HepG2 (cell line): Measurements from ENCODE around the gene EPHB3. TPM values are rescaled to one million over a fixed set of nuclear protein-coding genes. Genes with fewer than 3 reads are reported as not detected.
A peak's percentile ranks its signal among the peaks of the same experiment; 100 is the strongest.

Experiments used
- HDAC1 ChIP-seq: sonication (generic); formaldehyde crosslinking; IDR thresholded peaks from 2 replicates; pipeline ENCODE4 v1.5.1; 2020; ENCODE audit warnings: mild to moderate bottlenecking, missing genetic modification reagents
- HMGXB3 ChIP-seq: sonication (generic); formaldehyde crosslinking; IDR thresholded peaks from 2 replicates; pipeline ENCODE4 v1.4.0; 2020; ENCODE audit warnings: missing genetic modification reagents, borderline replicate concordance
- KDM5A ChIP-seq: fragments of 200-600 bp; sonication (generic); IDR thresholded peaks from 2 replicates; pipeline ENCODE4 v1.7.0; 2018; ENCODE audit warnings: antibody characterized with exemption, mild to moderate bottlenecking, low read length, borderline replicate concordance
- MATR3 ChIP-seq: sonication (generic); formaldehyde crosslinking; IDR thresholded peaks from 2 replicates; pipeline ENCODE4 v1.4.0; 2020; ENCODE audit warnings: missing genetic modification reagents
- MBNL3 ChIP-seq: fragments of 250-450 bp; sonication (Bioruptor Pico); conservative IDR thresholded peaks from 2 replicates; pipeline ENCODE4 v1.8.0; 2022; ENCODE audit warnings: mild to moderate bottlenecking, inconsistent platforms
- MLXIP ChIP-seq: sonication (generic); formaldehyde crosslinking; IDR thresholded peaks from 2 replicates; pipeline ENCODE4 v1.9.0; 2021; ENCODE audit warnings: missing genetic modification reagents, borderline replicate concordance
- MTA1 ChIP-seq: sonication (generic); formaldehyde crosslinking; IDR thresholded peaks from 2 replicates; pipeline ENCODE4 v1.4.0; 2020; ENCODE audit warnings: missing genetic modification reagents, mild to moderate bottlenecking, borderline replicate concordance
- RBAK ChIP-seq: sonication (generic); formaldehyde crosslinking; IDR thresholded peaks from 2 replicates; pipeline ENCODE4 v1.5.1; 2020; ENCODE audit warnings: mild to moderate bottlenecking, missing genetic modification reagents
- SCMH1 ChIP-seq: sonication (generic); formaldehyde crosslinking; IDR thresholded peaks from 2 replicates; pipeline ENCODE4 v1.9.0; 2021; ENCODE audit warnings: missing genetic modification reagents, mild to moderate bottlenecking, borderline replicate concordance
- TSC22D2 ChIP-seq: sonication (generic); formaldehyde crosslinking; IDR thresholded peaks from 2 replicates; pipeline ENCODE4 v1.5.1; 2020; ENCODE audit warnings: missing genetic modification reagents, mild to moderate bottlenecking, borderline replicate concordance
- ZBTB14 ChIP-seq: sonication (generic); formaldehyde crosslinking; IDR thresholded peaks from 2 replicates; pipeline ENCODE4 v1.4.0; 2020; ENCODE audit warnings: missing genetic modification reagents
- ZFP82 ChIP-seq: sonication (generic); formaldehyde crosslinking; IDR thresholded peaks from 2 replicates; pipeline ENCODE4 v1.5.1; 2020; ENCODE audit warnings: mild to moderate bottlenecking, missing genetic modification reagents, borderline replicate concordance
- ZFYVE20 ChIP-seq: sonication (generic); formaldehyde crosslinking; IDR thresholded peaks from 2 replicates; pipeline ENCODE4 v1.8.0; 2023; ENCODE audit warnings: low read depth, mild to moderate bottlenecking, moderate library complexity, missing genetic modification reagents, borderline replicate concordance
- ZNF510 ChIP-seq: sonication (generic); formaldehyde crosslinking; IDR thresholded peaks from 2 replicates; pipeline ENCODE4 v1.4.0; 2020; ENCODE audit warnings: low read depth, mild to moderate bottlenecking, missing genetic modification reagents
- ZNF562 ChIP-seq: sonication (generic); formaldehyde crosslinking; IDR thresholded peaks from 2 replicates; pipeline ENCODE4 v1.8.0; 2022; ENCODE audit warnings: missing genetic modification reagents, borderline replicate concordance
- ZNF629 ChIP-seq: sonication (generic); formaldehyde crosslinking; conservative IDR thresholded peaks from 2 replicates; pipeline ENCODE4 v1.5.0; 2020; ENCODE audit warnings: missing genetic modification reagents
- ZNF660 ChIP-seq: sonication (generic); formaldehyde crosslinking; IDR thresholded peaks from 2 replicates; pipeline ENCODE4 v1.5.1; 2020; ENCODE audit warnings: mild to moderate bottlenecking, low read depth, missing genetic modification reagents, borderline replicate concordance
- ZNF761 ChIP-seq: sonication (generic); formaldehyde crosslinking; conservative IDR thresholded peaks from 2 replicates; pipeline ENCODE4 v1.4.0; 2020; ENCODE audit warnings: mild to moderate bottlenecking, missing genetic modification reagents
- ZNF768 ChIP-seq: sonication (generic); formaldehyde crosslinking; IDR thresholded peaks from 2 replicates; pipeline ENCODE4 v1.4.0; 2020; ENCODE audit warnings: missing genetic modification reagents
- ZSCAN25 ChIP-seq: sonication (generic); formaldehyde crosslinking; IDR thresholded peaks from 2 replicates; pipeline ENCODE4 v1.8.0; 2022; ENCODE audit warnings: mild to moderate bottlenecking, missing genetic modification reagents
- polyA plus RNA-seq, 8 experiments: library from polyadenylated mRNA; depleted of rRNA in 3 of 8; stranded (reverse) in 7 of 8; unstranded in 1 of 8; fragments of >200 nt; fragmentation: Illumina TruSeq in 4 of 8; extraction: Trizol in 4 of 8; gene quantifications; 2 replicates each; pipeline versions ENCODE4 v1.2.1 to v1.2.3, GENCODE V29; 2011 to 2016; ENCODE audit warnings: low read depth in 4 of 8, missing spikeins in 1 of 8, mixed read lengths in 1 of 8; ENCODE audit not compliant: insufficient read depth in 1 of 8
- total RNA-seq, 5 experiments: library from RNA; depleted of rRNA; stranded (reverse); fragments of >200 nt; fragmentation: Illumina TruSeq; extraction: Trizol; gene quantifications; 2 replicates each; pipeline ENCODE4 v1.2.3, GENCODE V29; 2016; ENCODE audit warnings: low read depth in 1 of 5

The EPHB3 gene
- total and polyA plus RNA-seq, 2 of the 13 experiments (the other 11 are each of a cell fraction or from before 2014, with no cell fraction given) = 0.01 TPM; not detected in 1

DNA sequence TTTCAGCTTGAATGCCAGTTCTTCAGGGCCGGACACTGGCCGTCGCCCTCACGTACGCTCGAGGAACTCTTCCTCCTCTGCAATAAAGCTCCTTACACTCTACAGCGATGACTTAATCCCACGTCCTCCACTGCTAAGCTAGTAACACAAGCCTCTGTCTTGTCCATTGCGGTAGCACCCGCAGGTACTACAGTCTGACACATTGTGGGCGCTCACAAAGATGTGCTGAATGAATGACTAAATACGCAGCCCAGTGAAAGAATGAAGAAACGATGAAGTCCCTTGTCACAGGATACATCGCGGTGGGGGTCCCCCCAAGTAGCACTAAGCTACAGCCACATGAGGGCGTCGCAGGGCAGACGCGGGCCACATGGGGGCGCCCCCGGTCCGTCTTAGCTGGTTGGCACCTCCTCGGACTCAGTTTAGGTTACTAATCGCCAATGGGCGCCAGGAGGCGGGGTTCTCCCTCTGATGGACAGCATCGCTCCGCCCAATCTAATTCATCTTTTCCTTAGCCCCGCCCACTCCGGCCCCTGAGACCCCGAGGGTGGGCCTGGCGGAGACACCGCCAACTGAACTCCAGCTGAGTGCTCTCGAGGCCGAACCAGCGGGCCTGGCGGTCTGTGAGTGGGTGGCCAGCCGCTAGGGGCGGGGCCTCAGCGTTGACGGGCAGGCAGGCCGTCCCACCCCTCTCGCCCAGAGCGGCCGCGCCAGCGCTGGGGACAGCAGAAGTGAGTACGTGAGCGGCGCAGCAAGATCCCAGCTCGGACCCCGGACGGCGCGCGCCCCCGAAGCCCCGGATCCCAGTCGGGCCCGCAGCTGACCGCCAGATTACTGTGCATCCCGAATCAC is at the start of gene EPHB3 (continued):
- TF ChIP-seq HMGXB3 (CRISPR knock-in tag) (0 out of 2 replicates have a peak, but pooled peaks have one; percentile 24), ZNF510 (CRISPR knock-in tag) (peak; percentile 64; the same call in 1 of the 2 replicates), HDAC1 (CRISPR knock-in tag) (0 out of 2 replicates have a peak, but pooled peaks have one; percentile 20), ZNF660 (CRISPR knock-in tag) (no peak), ZNF761 (CRISPR knock-in tag) (0 out of 2 replicates have a peak, but pooled peaks have one; percentile 60), ZNF629 (CRISPR knock-in tag) (peak; percentile 92), MLXIP (CRISPR knock-in tag) (no peak), MTA1 (CRISPR knock-in tag) (0 out of 2 replicates have a peak, but pooled peaks have one; percentile 27), ZNF562 (no peak), ZFP82 (0 out of 2 replicates have a peak, but pooled peaks have one; percentile 62), MBNL3 (CRISPR knock-in tag) (no peak), MATR3 (CRISPR knock-in tag) (no peak), RBAK (no peak), ZNF768 (CRISPR knock-in tag) (peak; percentile 34; the same call in 1 of the 2 replicates), ZFYVE20 (CRISPR knock-in tag) (no peak), TSC22D2 (CRISPR knock-in tag) (no peak), KDM5A (no peak), ZBTB14 (CRISPR knock-in tag) (no peak), ZSCAN25 (CRISPR knock-in tag) (peak; percentile 30; the same call in 1 of the 2 replicates), SCMH1 (no peak)
